ENCODE measurements around the gene ANKLE1.

- TF ChIP-seq SIN3A (IDR thresholded peaks at IDR 0.05; ENCODE audit: borderline replicate concordance, insufficient read depth, low read length), result no peak
- no peak for TF ChIP-seq REST (IDR thresholded peaks at IDR 0.05; ENCODE audit: insufficient read depth in 1 of 2, low read depth in 2 of 2, low read length in 2 of 2)
- TF ChIP-seq FOXP2 (optimal IDR thresholded peaks at IDR 0.05; ENCODE audit: borderline replicate concordance, extremely low read depth, extremely low read length, insufficient read depth), result no peak
Measured at GRCh38 chr19:17286263-17286662, 4.6 kb downstream of the ANKLE1 start.
